GM18868 (cell line): ENCODE results near the gene ACE2.

Source experiments
- ATAC-seq: cut with Tn5 transposase; IDR thresholded peaks from one replicate; pipeline ENCODE4 v1.9.1; 2021; ENCODE audit warnings: mild to moderate bottlenecking, moderate library complexity; ENCODE audit not compliant: unreplicated experiment

The ACE2 gene

GRCh38 chrX:15576019-15576418 lies 24.7 kb downstream of the ACE2 start:
- no peak for ATAC-seq

GRCh38 chrX:15574017-15574416 lies 26.7 kb downstream of the ACE2 start:
- no peak for ATAC-seq

- ATAC-seq = no peak
These were observed 30.6 kb downstream of the ACE2 start for GRCh38 chrX:15570145-15570544.

- ATAC-seq = no peak
These were observed 32.7 kb downstream of the ACE2 start for GRCh38 chrX:15567886-15568616.

- ATAC-seq = no peak
These were observed 33.5 kb downstream of the ACE2 start for GRCh38 chrX:15567267-15567666.

GRCh38 chrX:15566244-15566643 lies 34.5 kb downstream of the ACE2 start:
- ATAC-seq = no peak

GRCh38 chrX:15564981-15565579 lies 35.7 kb downstream of the ACE2 start:
- ATAC-seq = peak; percentile 63

GRCh38 chrX:15563056-15563455 lies 37.7 kb downstream of the ACE2 start:
- ATAC-seq = no peak

- no peak for ATAC-seq
These were observed 39.8 kb downstream of the ACE2 start for GRCh38 chrX:15560924-15561323.

GRCh38 chrX:15559227-15559626 lies 41.5 kb downstream of the ACE2 start:
- no peak for ATAC-seq

GRCh38 chrX:15549189-15550012 lies 51.4 kb downstream of the ACE2 start:
- no peak for ATAC-seq

GRCh38 chrX:15547356-15547755 lies 53.4 kb downstream of the ACE2 start:
- no peak for ATAC-seq

GRCh38 chrX:15546745-15547144 lies 54.0 kb downstream of the ACE2 start:
- ATAC-seq = no peak

GRCh38 chrX:15530318-15530717 lies 70.4 kb downstream of the ACE2 start:
- no peak for ATAC-seq

- no peak for ATAC-seq
These were observed 71.6 kb downstream of the ACE2 start for GRCh38 chrX:15529165-15529564.

GRCh38 chrX:15525664-15526416 lies 74.9 kb downstream of the ACE2 start:
- no peak for ATAC-seq

GRCh38 chrX:15524417-15524816 lies 76.3 kb downstream of the ACE2 start:
- ATAC-seq = no peak

GRCh38 chrX:15523088-15523487 lies 77.7 kb downstream of the ACE2 start:
- no peak for ATAC-seq

- ATAC-seq = no peak
These were observed 78.3 kb downstream of the ACE2 start for GRCh38 chrX:15522464-15522863.

GRCh38 chrX:15515931-15516330 lies 84.8 kb downstream of the ACE2 start:
- no peak for ATAC-seq

GRCh38 chrX:15514279-15514678 lies 86.5 kb downstream of the ACE2 start:
- ATAC-seq = no peak
